ENCODE measurements around the gene SPIRE2.

Gene SPIRE2

GRCh38 chr16:89893642-89894548 lies 65.6 kb downstream of the SPIRE2 start:
- no peak for DNase-seq (ENCODE audit: low read depth in 2 of 2)

- no peak for DNase-seq (ENCODE audit: low read depth in 2 of 2)
Measured at GRCh38 chr16:89895482-89896250, 67.4 kb downstream of the SPIRE2 start.

- DNase-seq (ENCODE audit: low read depth in 2 of 2) = no peak
Measured at GRCh38 chr16:89897204-89897603, 68.9 kb downstream of the SPIRE2 start.

GRCh38 chr16:89898201-89898967 lies 70.1 kb downstream of the SPIRE2 start:
- no peak for DNase-seq (ENCODE audit: low read depth in 2 of 2)

- DNase-seq (ENCODE audit: low read depth in 2 of 2) = no peak
Measured at GRCh38 chr16:89899879-89900481, 71.7 kb downstream of the SPIRE2 start.

GRCh38 chr16:89900885-89901284 lies 72.6 kb downstream of the SPIRE2 start:
- DNase-seq (ENCODE audit: low read depth in 2 of 2) = no peak

GRCh38 chr16:89902980-89903379 lies 74.7 kb downstream of the SPIRE2 start:
- no peak for DNase-seq (ENCODE audit: low read depth in 2 of 2)

GRCh38 chr16:89903908-89904515 lies 75.7 kb downstream of the SPIRE2 start:
- DNase-seq (ENCODE audit: low read depth in 2 of 2) = no peak

- no peak for DNase-seq (ENCODE audit: low read depth in 2 of 2)
Measured at GRCh38 chr16:89904606-89905510, 76.6 kb downstream of the SPIRE2 start.

- no peak for DNase-seq (ENCODE audit: low read depth in 2 of 2)
Measured at GRCh38 chr16:89905511-89906139, 77.3 kb downstream of the SPIRE2 start.

GRCh38 chr16:89906140-89907025 lies 78.1 kb downstream of the SPIRE2 start:
- no peak for DNase-seq (ENCODE audit: low read depth in 2 of 2)

GRCh38 chr16:89907055-89907814 lies 79.0 kb downstream of the SPIRE2 start:
- DNase-seq (ENCODE audit: low read depth in 2 of 2) = no peak

- DNase-seq (ENCODE audit: low read depth in 2 of 2) = no peak
Measured at GRCh38 chr16:89908236-89908635, 80.0 kb downstream of the SPIRE2 start.

GRCh38 chr16:89909777-89910716 lies 81.8 kb downstream of the SPIRE2 start:
- peak in 1 of 2 experiments; percentile 19 for DNase-seq (ENCODE audit: low read depth in 2 of 2)

GRCh38 chr16:89910717-89911354 lies 82.6 kb downstream of the SPIRE2 start:
- DNase-seq (ENCODE audit: low read depth in 2 of 2) = no peak

- no peak for DNase-seq (ENCODE audit: low read depth in 2 of 2)
Measured at GRCh38 chr16:89911375-89911774, 83.1 kb downstream of the SPIRE2 start.
